Panc1 (cell line): Measurements from ENCODE around the gene C5AR1. TPM values are rescaled to one million over a fixed set of nuclear protein-coding genes. Genes with fewer than 3 reads are reported as not detected.

Experiments
- ATAC-seq: fragments of 200-7000 bp; cut with Tn5 transposase; 2 replicates; pipeline ENCODE4 v1.9.1; 2020; ENCODE audit warnings: mild to moderate bottlenecking, moderate library complexity
- BruUV-seq: library from RNA; stranded (reverse); fragments of 400-500 nt; replicated peaks from 2 replicates; lab custom pipeline; 2021; lab: Mats Ljungman, UMichigan
- CTCF ChIA-PET: fragments of 300-600 bp; sonication (Branson Sonifier 250); formaldehyde crosslinking; loops from one replicate; lab custom pipeline; 2022; ENCODE audit warnings: antibody characterized with exemption; lab: Charles Lee
- POLR2A ChIA-PET: fragments of 300-600 bp; sonication (Branson Sonifier 250); formaldehyde crosslinking; loops from one replicate; lab custom pipeline; 2022; ENCODE audit warnings: antibody characterized with exemption; lab: Charles Lee
- DNase-seq: peaks from one replicate; pipeline ENCODE4 v3.0.0-alpha.2; 2010; ENCODE audit warnings: low read depth, low spot score
- H3K27ac ChIP-seq: 2 replicates; pipeline ENCODE4 v1.5.1; 2011; ENCODE audit warnings: mild to moderate bottlenecking, low read length, inconsistent platforms
- H3K27me3 ChIP-seq: fragments of 200-500 bp; sonication (Bioruptor generic); 2 replicates; pipeline ENCODE4 v1.6.0; 2014; ENCODE audit warnings: low read length, inconsistent platforms; ENCODE audit not compliant: control insufficient read depth, insufficient read depth
- H3K36me3 ChIP-seq: fragments of 200-500 bp; sonication (Bioruptor generic); 2 replicates; pipeline ENCODE4 v1.5.1; 2014; ENCODE audit warnings: inconsistent platforms, mild to moderate bottlenecking, low read length, moderate library complexity; ENCODE audit not compliant: control insufficient read depth, insufficient read depth
- H3K4me1 ChIP-seq: 2 replicates; pipeline ENCODE4 v1.5.1; 2011; ENCODE audit warnings: inconsistent platforms, mild to moderate bottlenecking, low read length, moderate library complexity; ENCODE audit not compliant: control insufficient read depth, insufficient read depth
- H3K4me3 ChIP-seq, 2 experiments: 2 replicates each; pipeline ENCODE4 v1.5.1; 2011 to 2012; ENCODE audit warnings: low read depth in 2 of 2, low read length in 2 of 2, mild to moderate bottlenecking in 2 of 2, inconsistent platforms in 1 of 2, moderate library complexity in 1 of 2
- H3K9me3 ChIP-seq: fragments of 200-500 bp; sonication (Bioruptor generic); 2 replicates; pipeline ENCODE4 v1.5.1; 2014; ENCODE audit warnings: low read depth, mild to moderate bottlenecking, inconsistent platforms, low read length, moderate library complexity; ENCODE audit not compliant: control insufficient read depth, insufficient read depth
- POLR2AphosphoS5 ChIP-seq: IDR thresholded peaks from 2 replicates; pipeline ENCODE4 v1.6.1; 2012; ENCODE audit warnings: mild to moderate bottlenecking, low read depth, low read length, moderate library complexity
- SIN3A ChIP-seq: IDR thresholded peaks from 2 replicates; pipeline ENCODE4 v1.6.1; 2012; ENCODE audit warnings: low read depth, mild to moderate bottlenecking, low read length, moderate library complexity, borderline replicate concordance; ENCODE audit not compliant: insufficient read depth
- TCF7L2 ChIP-seq: IDR thresholded peaks from 2 replicates; pipeline ENCODE4 v1.6.1; 2011; ENCODE audit warnings: mild to moderate bottlenecking, low read depth, low read length, inconsistent platforms
- in situ Hi-C: cut with HindIII; loops from 2 replicates; pipeline ENCODE4 v1.10.0; 2016; ENCODE audit warnings: low sequenced_read_pairs, low pct_unique_long_range_greater_than_20kb
- intact Hi-C: fragments of 100-400 bp; cut with micrococcal nuclease; formaldehyde crosslinking; loops from one replicate; pipeline ENCODE4 v1.10.0; 2022; ENCODE audit not compliant: unreplicated experiment
- total RNA-seq: library from RNA; stranded (reverse); gene quantifications from one replicate; pipeline ENCODE4 v1.2.1, GENCODE V29; 2021; ENCODE audit not compliant: unreplicated experiment
- TF ChIP-seq, protein P1 (sequence below): fragments of 450-650 bp; IDR thresholded peaks from 2 replicates; pipeline ENCODE4 v1.5.1; 2017; ENCODE audit warnings: mild to moderate bottlenecking
- TF ChIP-seq, protein P2 (sequence below), 2 experiments: IDR thresholded peaks; 2 replicates each; pipeline ENCODE4 v1.6.1; 2011 to 2012; ENCODE audit warnings: low read depth in 2 of 2, control low read depth in 1 of 2, low read length in 1 of 2, mild to moderate bottlenecking in 1 of 2, moderate library complexity in 1 of 2; ENCODE audit not compliant: insufficient read depth in 1 of 2

C5AR1 gene
- total RNA-seq, 1 experiment from 2014 or later, result 2.7 TPM

DNA sequence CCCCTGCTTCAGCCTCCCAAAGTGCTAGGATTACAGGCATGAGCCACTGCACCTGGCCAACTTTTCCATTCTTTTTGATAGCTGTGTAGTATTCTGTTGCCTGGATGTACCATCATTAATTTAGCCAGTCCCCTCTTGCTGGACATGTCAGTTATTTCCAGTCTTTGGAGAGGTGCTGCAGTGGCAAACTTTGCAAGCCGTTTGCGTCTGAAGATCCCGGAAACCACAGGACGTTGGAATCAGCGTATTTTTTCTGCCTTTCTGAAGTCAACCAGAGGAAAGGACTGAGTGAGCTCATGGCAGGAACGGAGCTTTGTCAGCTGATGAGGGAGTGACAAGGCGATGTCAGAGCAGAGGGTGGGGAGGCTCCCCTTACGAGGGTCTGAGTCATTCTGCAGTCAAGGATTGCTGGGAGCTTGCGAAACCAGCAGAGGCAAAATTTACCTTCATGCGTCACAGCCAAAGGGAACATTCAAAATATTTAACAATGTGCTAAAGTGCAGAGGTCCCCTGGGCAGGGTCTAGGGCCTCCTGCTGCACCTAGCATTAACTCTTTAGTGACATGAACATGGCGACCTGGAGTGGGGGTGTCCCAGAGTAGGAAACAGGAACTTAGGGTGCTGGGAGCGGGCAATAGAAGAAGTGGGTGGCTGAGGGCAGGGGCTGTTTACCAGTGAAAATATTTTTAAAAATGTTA is 5.6 kb downstream of the C5AR1 start:
- no peaks in the 10 kb centered on the region for H3K36me3 ChIP-seq
- ATAC-seq, result peak; percentile 93
- no TSS peak for BruUV-seq
- 0 out of 2 replicates have a peak, but pooled peaks cover 3% of the 10 kb centered on the region for H3K4me1 ChIP-seq
- H3K27ac ChIP-seq, result no peak overlapping the region
- no peaks in the 10 kb centered on the region for H3K9me3 ChIP-seq
- H3K4me3 ChIP-seq, result no peak overlapping the region
- in situ Hi-C loops (no loop called here), intact Hi-C loops (no loop called here)
- TF ChIP-seq TCF7L2, result no peak
- no peak for TF ChIP-seq POLR2AphosphoS5
- TF ChIP-seq, protein P1, sequence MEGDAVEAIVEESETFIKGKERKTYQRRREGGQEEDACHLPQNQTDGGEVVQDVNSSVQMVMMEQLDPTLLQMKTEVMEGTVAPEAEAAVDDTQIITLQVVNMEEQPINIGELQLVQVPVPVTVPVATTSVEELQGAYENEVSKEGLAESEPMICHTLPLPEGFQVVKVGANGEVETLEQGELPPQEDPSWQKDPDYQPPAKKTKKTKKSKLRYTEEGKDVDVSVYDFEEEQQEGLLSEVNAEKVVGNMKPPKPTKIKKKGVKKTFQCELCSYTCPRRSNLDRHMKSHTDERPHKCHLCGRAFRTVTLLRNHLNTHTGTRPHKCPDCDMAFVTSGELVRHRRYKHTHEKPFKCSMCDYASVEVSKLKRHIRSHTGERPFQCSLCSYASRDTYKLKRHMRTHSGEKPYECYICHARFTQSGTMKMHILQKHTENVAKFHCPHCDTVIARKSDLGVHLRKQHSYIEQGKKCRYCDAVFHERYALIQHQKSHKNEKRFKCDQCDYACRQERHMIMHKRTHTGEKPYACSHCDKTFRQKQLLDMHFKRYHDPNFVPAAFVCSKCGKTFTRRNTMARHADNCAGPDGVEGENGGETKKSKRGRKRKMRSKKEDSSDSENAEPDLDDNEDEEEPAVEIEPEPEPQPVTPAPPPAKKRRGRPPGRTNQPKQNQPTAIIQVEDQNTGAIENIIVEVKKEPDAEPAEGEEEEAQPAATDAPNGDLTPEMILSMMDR, result no peak
- no peak for TF ChIP-seq SIN3A
- TF ChIP-seq, protein P2, sequence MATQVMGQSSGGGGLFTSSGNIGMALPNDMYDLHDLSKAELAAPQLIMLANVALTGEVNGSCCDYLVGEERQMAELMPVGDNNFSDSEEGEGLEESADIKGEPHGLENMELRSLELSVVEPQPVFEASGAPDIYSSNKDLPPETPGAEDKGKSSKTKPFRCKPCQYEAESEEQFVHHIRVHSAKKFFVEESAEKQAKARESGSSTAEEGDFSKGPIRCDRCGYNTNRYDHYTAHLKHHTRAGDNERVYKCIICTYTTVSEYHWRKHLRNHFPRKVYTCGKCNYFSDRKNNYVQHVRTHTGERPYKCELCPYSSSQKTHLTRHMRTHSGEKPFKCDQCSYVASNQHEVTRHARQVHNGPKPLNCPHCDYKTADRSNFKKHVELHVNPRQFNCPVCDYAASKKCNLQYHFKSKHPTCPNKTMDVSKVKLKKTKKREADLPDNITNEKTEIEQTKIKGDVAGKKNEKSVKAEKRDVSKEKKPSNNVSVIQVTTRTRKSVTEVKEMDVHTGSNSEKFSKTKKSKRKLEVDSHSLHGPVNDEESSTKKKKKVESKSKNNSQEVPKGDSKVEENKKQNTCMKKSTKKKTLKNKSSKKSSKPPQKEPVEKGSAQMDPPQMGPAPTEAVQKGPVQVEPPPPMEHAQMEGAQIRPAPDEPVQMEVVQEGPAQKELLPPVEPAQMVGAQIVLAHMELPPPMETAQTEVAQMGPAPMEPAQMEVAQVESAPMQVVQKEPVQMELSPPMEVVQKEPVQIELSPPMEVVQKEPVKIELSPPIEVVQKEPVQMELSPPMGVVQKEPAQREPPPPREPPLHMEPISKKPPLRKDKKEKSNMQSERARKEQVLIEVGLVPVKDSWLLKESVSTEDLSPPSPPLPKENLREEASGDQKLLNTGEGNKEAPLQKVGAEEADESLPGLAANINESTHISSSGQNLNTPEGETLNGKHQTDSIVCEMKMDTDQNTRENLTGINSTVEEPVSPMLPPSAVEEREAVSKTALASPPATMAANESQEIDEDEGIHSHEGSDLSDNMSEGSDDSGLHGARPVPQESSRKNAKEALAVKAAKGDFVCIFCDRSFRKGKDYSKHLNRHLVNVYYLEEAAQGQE (IDR thresholded peaks at IDR 0.05; ENCODE audit: insufficient read depth in 1 of 2, low read depth in 2 of 2, low read length in 1 of 2), result no peak
- CTCF ChIA-PET, result no interaction called here
- DNase-seq, result peak; percentile 65
- POLR2A ChIA-PET, result no interaction called here
- H3K27me3 ChIP-seq, result no peaks in the 10 kb centered on the region

DNA sequence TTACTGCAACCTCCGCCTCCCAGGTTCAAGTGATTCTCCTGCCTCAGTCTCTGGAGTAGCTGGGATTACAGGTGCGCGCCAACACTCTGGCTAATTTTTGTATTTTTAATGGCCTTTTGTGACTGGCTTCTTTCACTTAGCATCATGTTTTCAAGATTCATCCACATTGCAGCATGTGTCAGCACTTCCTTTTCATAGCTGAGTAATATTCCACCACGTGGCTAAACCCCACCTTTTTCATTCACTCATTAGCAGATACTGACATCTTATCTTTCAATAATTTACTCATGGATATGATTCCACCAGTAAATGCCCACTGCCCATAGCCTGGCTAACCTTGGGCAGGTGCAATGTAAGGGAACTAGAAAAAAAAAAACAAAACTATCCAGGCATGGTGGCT is 6.9 kb downstream of the C5AR1 start:
- no TSS peak for BruUV-seq
- no peaks in the 10 kb centered on the region for H3K36me3 ChIP-seq
- H3K27ac ChIP-seq, result no peak overlapping the region
- TF ChIP-seq, protein P1, result no peak
- TF ChIP-seq, protein P2 (IDR thresholded peaks at IDR 0.05; ENCODE audit: insufficient read depth in 1 of 2, low read depth in 2 of 2, low read length in 1 of 2), result no peak
- no peak for TF ChIP-seq SIN3A
- TF ChIP-seq TCF7L2, result no peak
- no peak for TF ChIP-seq POLR2AphosphoS5
- intact Hi-C loops, result no loop called here
- H3K4me1 ChIP-seq, result 0 out of 2 replicates have a peak, but pooled peaks cover 3% of the 10 kb centered on the region
- H3K4me3 ChIP-seq, result no peak overlapping the region
- in situ Hi-C loops, result no loop called here
- no peaks in the 10 kb centered on the region for H3K27me3 ChIP-seq
- ATAC-seq, result no peak
- H3K9me3 ChIP-seq, result no peaks in the 10 kb centered on the region
- ChIA-PET CTCF (no interaction called here), POLR2A (interaction anchor here (0.7 kb wide), 1 partner anchor 452 kb away, joined by 14 read pairs; no protein-coding TSS in a partner anchor)
- DNase-seq, result no peak
